ENCODE data around the gene PIPOX. TPM values are rescaled to one million over a fixed set of nuclear protein-coding genes. Genes with fewer than 3 reads are reported as not detected.
A peak's percentile ranks its signal among the peaks of the same experiment; 100 is the strongest.

The PIPOX gene
- total and polyA plus RNA-seq, 2 of the 13 experiments (the other 11 are each of a cell fraction or from before 2014, with no cell fraction given): 87.3 to 154 TPM

- TF ChIP-seq ZNF101 (CRISPR knock-in tag; IDR thresholded peaks at IDR 0.05; ENCODE audit: borderline replicate concordance, low read depth) (peak; percentile 59; the same call in 1 of the 2 replicates), MTF1 (CRISPR knock-in tag; IDR thresholded peaks at IDR 0.05) (peak; percentile 77; the same call in 1 of the 2 replicates), FOXP1 (IDR thresholded peaks at IDR 0.05) (no peak), FOXP1 (CRISPR knock-in tag; IDR thresholded peaks at IDR 0.05) (no peak), ZNF773 (CRISPR knock-in tag; IDR thresholded peaks at IDR 0.05; ENCODE audit: borderline replicate concordance) (peak; percentile 99), DDIT3 (CRISPR knock-in tag; IDR thresholded peaks at IDR 0.05) (no peak), THAP11 (CRISPR knock-in tag; IDR thresholded peaks at IDR 0.05) (peak; percentile 78), KMT2B (CRISPR knock-in tag; IDR thresholded peaks at IDR 0.05) (peak; percentile 60; the same call in 1 of the 2 replicates), YEATS4 (CRISPR knock-in tag; IDR thresholded peaks at IDR 0.05; ENCODE audit: borderline replicate concordance) (peak; percentile 81; the same call in 1 of the 2 replicates), NCOR1 (IDR thresholded peaks at IDR 0.05; ENCODE audit: borderline replicate concordance, low read length) (no peak), TERF1 (CRISPR knock-in tag; IDR thresholded peaks at IDR 0.05) (no peak), FOSL1 (CRISPR knock-in tag; IDR thresholded peaks at IDR 0.05; ENCODE audit: borderline replicate concordance) (no peak), ZHX1 (CRISPR knock-in tag; IDR thresholded peaks at IDR 0.05; ENCODE audit: low read depth) (peak; percentile 60; the same call in 1 of the 2 replicates), TBX2 (CRISPR knock-in tag; IDR thresholded peaks at IDR 0.05; ENCODE audit: borderline replicate concordance) (peak; percentile 83), ZFP82 (CRISPR knock-in tag; IDR thresholded peaks at IDR 0.05; ENCODE audit: borderline replicate concordance) (peak; percentile 87; the same call in 1 of the 2 replicates), ZNF761 (CRISPR knock-in tag; conservative IDR thresholded peaks at IDR 0.05) (peak; percentile 74; the same call in 1 of the 2 replicates), TP53 (CRISPR knock-in tag; conservative IDR thresholded peaks at IDR 0.05) (no peak), ZNF260 (CRISPR knock-in tag; IDR thresholded peaks at IDR 0.05; ENCODE audit: borderline replicate concordance, low read depth) (no peak), ZNF768 (CRISPR knock-in tag; IDR thresholded peaks at IDR 0.05) (peak; percentile 80), ZNF646 (CRISPR knock-in tag; IDR thresholded peaks at IDR 0.05) (no peak)
These were observed 36.9 kb upstream of the PIPOX start, which contains the start of gene SEZ6 (continued) for GRCh38 chr17:29005936-29006511.
